Thyroid gland (tissue), 4 donors: ENCODE results near the gene IGF2R. TPM values are rescaled to one million over a fixed set of nuclear protein-coding genes. Genes with fewer than 3 reads are reported as not detected.

Source experiments
- DNase-seq, 2 donors: peaks; one replicate each; pipeline ENCODE4 v3.0.0-alpha.2; 2019
- H3K27ac ChIP-seq, 3 donors: fragments of 200-600 bp; sonication (generic); 1 replicate in 2 of 3; 2 replicates in 1 of 3; pipeline ENCODE4 v1.5.1; 2016 to 2019; ENCODE audit warnings: mild to moderate bottlenecking in 1 of 3, moderate library complexity in 1 of 3
- H3K27me3 ChIP-seq: fragments of 200-600 bp; sonication (generic); one replicate; pipeline ENCODE4 v1.5.1; 2019
- H3K36me3 ChIP-seq, 2 donors: fragments of 200-600 bp; sonication (generic); one replicate each; pipeline ENCODE4 v1.5.1; 2016 to 2019
- H3K4me1 ChIP-seq, 2 donors: fragments of 200-600 bp; sonication (generic); one replicate each; pipeline ENCODE4 v1.5.1; 2017 to 2019
- H3K4me3 ChIP-seq, 3 donors: fragments of 200-600 bp; sonication (generic); replicated peaks in 1 of 3; 1 replicate in 2 of 3; 2 replicates in 1 of 3; pipeline ENCODE4 v1.5.1; 2016; ENCODE audit warnings: mild to moderate bottlenecking in 1 of 3
- H3K9me3 ChIP-seq: fragments of 200-600 bp; sonication (generic); one replicate; pipeline ENCODE4 v1.5.1; 2017
- CTCF ChIP-seq, 6 experiments: fragments of 200-600 bp in 3 of 6; fragments of 450-650 bp in 3 of 6; sonication (generic) in 3 of 6; IDR thresholded peaks; one replicate each; pipeline ENCODE4 v1.5.1; 2016 to 2019; ENCODE audit warnings: antibody characterized with exemption in 6 of 6, mild to moderate bottlenecking in 2 of 6, inconsistent platforms in 1 of 6, moderate library complexity in 1 of 6
- POLR2A ChIP-seq, 2 donors: fragments of 450-650 bp; IDR thresholded peaks; one replicate each; pipeline ENCODE4 v1.6.1; 2017; ENCODE audit warnings: antibody characterized with exemption in 2 of 2, mild to moderate bottlenecking in 2 of 2, moderate library complexity in 1 of 2
- WGBS, 2 donors: methylation state at CpG; one replicate each; pipeline ENCODE4 v1.1.5; 2017; 5-methylcytosine and 5-hydroxymethylcytosine counted together
- intact Hi-C: fragments of 100-400 bp; cut with DNase I; formaldehyde crosslinking; loops from one replicate; pipeline ENCODE4 v1.15.1; 2023
- total RNA-seq, 4 donors: library from RNA; depleted of rRNA; stranded (reverse); fragments of >200 nt; gene quantifications; one replicate each; pipeline ENCODE4 v1.2.3, GENCODE V29; 2016

Gene IGF2R
- total RNA-seq, 4 donors from 2014 or later, result 82.1 to 104 (median 94.2) TPM

- no peaks in the 10 kb centered on the region for H3K27me3 ChIP-seq
- peak overlapping the region in 2 of 3 donors; percentile 23 to 56 for H3K27ac ChIP-seq
- intact Hi-C loops, result loop anchor here (10.0 kb wide), 1 partner anchor 56 kb away; no protein-coding TSS in a partner anchor
- DNase-seq, result no peak
- no peaks in the 10 kb centered on the region for H3K36me3 ChIP-seq
- H3K9me3 ChIP-seq, result no peaks in the 10 kb centered on the region
- H3K4me3 ChIP-seq, result no peak overlapping the region
- TF ChIP-seq CTCF (IDR thresholded peaks at IDR 0.05), result no peak
- H3K4me1 ChIP-seq, result peaks cover 56 to 85% of the 10 kb centered on the region in 2 donors
- WGBS, 2 donors, result 71 to 77% methylated on average over 12 to 13 of the region's 13 CpGs
Measured at GRCh38 chr6:159978291-159979135, 9.6 kb downstream of the IGF2R start.

GRCh38 chr6:159979136-159979874 lies 10.4 kb downstream of the IGF2R start:
- Histone ChIP-seq H3K27ac (peak overlapping the region in 2 of 3 donors; percentile 11 to 23), H3K27me3 (no peaks in the 10 kb centered on the region), H3K36me3 (no peaks in the 10 kb centered on the region), H3K4me1 (peaks cover 56 to 85% of the 10 kb centered on the region in 2 donors), H3K4me3 (no peak overlapping the region), H3K9me3 (no peaks in the 10 kb centered on the region)
- TF ChIP-seq CTCF (IDR thresholded peaks at IDR 0.05) (no peak), POLR2A (IDR thresholded peaks at IDR 0.05) (no peak)
- WGBS, 2 donors, result 85 to 92% methylated on average over 11 of the region's 11 CpGs
- intact Hi-C loops, result loop anchor here (10.0 kb wide), 1 partner anchor 55 kb away; no protein-coding TSS in a partner anchor
- peak in 1 of 2 donors; percentile 23 for DNase-seq

GRCh38 chr6:159980474-159980873 lies 11.6 kb downstream of the IGF2R start:
- Histone ChIP-seq H3K27me3 (no peaks in the 10 kb centered on the region), H3K4me1 (peaks cover 58 to 85% of the 10 kb centered on the region in 2 donors), H3K27ac (peak overlapping the region in 1 of 3 donors; percentile 75), H3K9me3 (no peaks in the 10 kb centered on the region), H3K4me3 (no peak overlapping the region), H3K36me3 (no peaks in the 10 kb centered on the region)
- intact Hi-C loops, result no loop called here
- no peak for DNase-seq
- 91 to 100% methylated on average over 2 to 5 of the region's 5 CpGs for whole genome bisulfite sequencing, 2 donors
- TF ChIP-seq POLR2A (IDR thresholded peaks at IDR 0.05) (no peak), CTCF (IDR thresholded peaks at IDR 0.05) (no peak)

- TF ChIP-seq CTCF (IDR thresholded peaks at IDR 0.05), result no peak
- no peak for TF ChIP-seq POLR2A (IDR thresholded peaks at IDR 0.05)
- 82 to 85% methylated on average over 6 of the region's 6 CpGs for WGBS, 2 donors
- DNase-seq, result peak in 1 of 2 donors; percentile 13
- no peak overlapping the region for H3K4me3 ChIP-seq
- no peaks in the 10 kb centered on the region for H3K9me3 ChIP-seq
- intact Hi-C loops, result no loop called here
- H3K4me1 ChIP-seq, result peaks cover 63 to 91% of the 10 kb centered on the region in 2 donors
- H3K36me3 ChIP-seq, result no peaks in the 10 kb centered on the region
- no peaks in the 10 kb centered on the region for H3K27me3 ChIP-seq
- H3K27ac ChIP-seq, result peak overlapping the region; percentile 75 to 83 (median 75)
Measured at GRCh38 chr6:159981071-159981402, 12.2 kb downstream of the IGF2R start.
